ENCODE results near the gene GRIA3.

Gene GRIA3

GRCh38 chrX:123193101-123193500 is 9.0 kb downstream of the GRIA3 start:
- DNase-seq (ENCODE audit: low read depth in 2 of 2), result no peak

GRCh38 chrX:123199338-123199737 is 15.3 kb downstream of the GRIA3 start:
- DNase-seq (ENCODE audit: low read depth in 2 of 2), result no peak

GRCh38 chrX:123201720-123202119 is 17.6 kb downstream of the GRIA3 start:
- no peak for DNase-seq (ENCODE audit: low read depth in 2 of 2)

GRCh38 chrX:123202523-123202922 is 18.4 kb downstream of the GRIA3 start:
- no peak for DNase-seq (ENCODE audit: low read depth in 2 of 2)

- DNase-seq (ENCODE audit: low read depth in 2 of 2), result no peak
These were observed 19.7 kb downstream of the GRIA3 start for GRCh38 chrX:123203772-123204171.

- no peak for DNase-seq (ENCODE audit: low read depth in 2 of 2)
These were observed 22.1 kb downstream of the GRIA3 start for GRCh38 chrX:123206176-123206575.

GRCh38 chrX:123210252-123210651 is 26.2 kb downstream of the GRIA3 start:
- no peak for DNase-seq (ENCODE audit: low read depth in 2 of 2)

- DNase-seq (ENCODE audit: low read depth in 2 of 2), result no peak
These were observed 31.5 kb downstream of the GRIA3 start for GRCh38 chrX:123215397-123216089.

- no peak for DNase-seq (ENCODE audit: low read depth in 2 of 2)
These were observed 33.0 kb downstream of the GRIA3 start for GRCh38 chrX:123217077-123217476.

- no peak for DNase-seq (ENCODE audit: low read depth in 2 of 2)
These were observed 33.6 kb downstream of the GRIA3 start for GRCh38 chrX:123217728-123218127.

GRCh38 chrX:123219916-123220315 is 35.8 kb downstream of the GRIA3 start:
- DNase-seq (ENCODE audit: low read depth in 2 of 2), result no peak

GRCh38 chrX:123222920-123223319 is 38.8 kb downstream of the GRIA3 start:
- DNase-seq (ENCODE audit: low read depth in 2 of 2), result no peak

GRCh38 chrX:123223409-123223808 is 39.3 kb downstream of the GRIA3 start:
- no peak for DNase-seq (ENCODE audit: low read depth in 2 of 2)

- DNase-seq (ENCODE audit: low read depth in 2 of 2), result no peak
These were observed 39.8 kb downstream of the GRIA3 start for GRCh38 chrX:123223859-123224258.

GRCh38 chrX:123230798-123231197 is 46.7 kb downstream of the GRIA3 start:
- no peak for DNase-seq (ENCODE audit: low read depth in 2 of 2)

- no peak for DNase-seq (ENCODE audit: low read depth in 2 of 2)
These were observed 52.8 kb downstream of the GRIA3 start for GRCh38 chrX:123236859-123237258.

- no peak for DNase-seq (ENCODE audit: low read depth in 2 of 2)
These were observed 53.2 kb downstream of the GRIA3 start for GRCh38 chrX:123237271-123237670.

GRCh38 chrX:123254457-123254856 is 70.4 kb downstream of the GRIA3 start:
- DNase-seq (ENCODE audit: low read depth in 2 of 2), result no peak

GRCh38 chrX:123256378-123256777 is 72.3 kb downstream of the GRIA3 start:
- no peak for DNase-seq (ENCODE audit: low read depth in 2 of 2)

- no peak for DNase-seq (ENCODE audit: low read depth in 2 of 2)
These were observed 76.9 kb downstream of the GRIA3 start for GRCh38 chrX:123260920-123261418.

GRCh38 chrX:123263270-123263669 is 79.2 kb downstream of the GRIA3 start:
- no peak for DNase-seq (ENCODE audit: low read depth in 2 of 2)

GRCh38 chrX:123263747-123264146 is 79.7 kb downstream of the GRIA3 start:
- DNase-seq (ENCODE audit: low read depth in 2 of 2), result no peak

- DNase-seq (ENCODE audit: low read depth in 2 of 2), result no peak
These were observed 83.1 kb downstream of the GRIA3 start for GRCh38 chrX:123267220-123267619.

GRCh38 chrX:123271902-123272301 is 87.8 kb downstream of the GRIA3 start:
- no peak for DNase-seq (ENCODE audit: low read depth in 2 of 2)

Data from stimulated activated CD4-positive, alpha-beta T cell treated with anti-CD3 and anti-CD28 coated beads, Interleukin-1b, Interleukin-23, amount 100 ng/mL, for 1 hour (primary cell).